GM12875 (cell line): ENCODE data around the gene N4BP3.

Experiments
- H3K4me3 ChIP-seq: one replicate; pipeline ENCODE4 v1.5.1; 2011; ENCODE audit warnings: low read depth, low read length, control low read depth
- TF ChIP-seq, protein P1 (sequence below): IDR thresholded peaks from 2 replicates; pipeline ENCODE4 v1.5.1; 2011; ENCODE audit warnings: low read depth, mild to moderate bottlenecking, control low read depth, inconsistent platforms, low read length, moderate library complexity, borderline replicate concordance; ENCODE audit not compliant: insufficient read depth

The N4BP3 gene

DNA sequence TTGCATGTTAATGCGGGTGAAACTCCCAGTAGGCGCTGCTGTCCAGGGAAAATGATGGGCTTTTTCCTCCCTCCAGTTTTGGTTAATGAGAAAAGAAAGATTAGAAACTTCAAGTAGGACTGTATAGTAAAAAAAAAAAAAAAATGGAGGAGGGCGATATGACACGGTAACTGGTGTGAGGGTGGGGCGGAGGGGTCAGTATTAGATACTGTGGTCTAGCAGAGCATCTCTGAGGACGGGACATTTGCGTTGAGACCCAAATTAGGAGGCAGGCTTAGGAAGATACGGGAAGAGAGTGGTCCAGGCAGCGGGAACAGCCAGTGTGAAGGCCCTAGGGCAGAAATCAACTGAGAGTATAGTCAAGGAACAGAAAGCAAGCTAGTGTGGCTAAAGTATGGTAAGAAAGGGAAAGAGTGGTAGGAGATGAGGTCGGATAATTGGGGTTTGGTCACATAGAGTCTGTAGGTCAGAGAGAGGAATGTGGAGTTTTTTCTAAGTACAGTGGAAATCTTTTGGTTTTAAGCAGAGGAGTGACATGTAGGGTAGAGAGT is 18.2 kb downstream of the N4BP3 start:
- peak overlapping the region; percentile 72 for H3K4me3 ChIP-seq
- TF ChIP-seq, protein P1, sequence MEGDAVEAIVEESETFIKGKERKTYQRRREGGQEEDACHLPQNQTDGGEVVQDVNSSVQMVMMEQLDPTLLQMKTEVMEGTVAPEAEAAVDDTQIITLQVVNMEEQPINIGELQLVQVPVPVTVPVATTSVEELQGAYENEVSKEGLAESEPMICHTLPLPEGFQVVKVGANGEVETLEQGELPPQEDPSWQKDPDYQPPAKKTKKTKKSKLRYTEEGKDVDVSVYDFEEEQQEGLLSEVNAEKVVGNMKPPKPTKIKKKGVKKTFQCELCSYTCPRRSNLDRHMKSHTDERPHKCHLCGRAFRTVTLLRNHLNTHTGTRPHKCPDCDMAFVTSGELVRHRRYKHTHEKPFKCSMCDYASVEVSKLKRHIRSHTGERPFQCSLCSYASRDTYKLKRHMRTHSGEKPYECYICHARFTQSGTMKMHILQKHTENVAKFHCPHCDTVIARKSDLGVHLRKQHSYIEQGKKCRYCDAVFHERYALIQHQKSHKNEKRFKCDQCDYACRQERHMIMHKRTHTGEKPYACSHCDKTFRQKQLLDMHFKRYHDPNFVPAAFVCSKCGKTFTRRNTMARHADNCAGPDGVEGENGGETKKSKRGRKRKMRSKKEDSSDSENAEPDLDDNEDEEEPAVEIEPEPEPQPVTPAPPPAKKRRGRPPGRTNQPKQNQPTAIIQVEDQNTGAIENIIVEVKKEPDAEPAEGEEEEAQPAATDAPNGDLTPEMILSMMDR, result no peak

DNA sequence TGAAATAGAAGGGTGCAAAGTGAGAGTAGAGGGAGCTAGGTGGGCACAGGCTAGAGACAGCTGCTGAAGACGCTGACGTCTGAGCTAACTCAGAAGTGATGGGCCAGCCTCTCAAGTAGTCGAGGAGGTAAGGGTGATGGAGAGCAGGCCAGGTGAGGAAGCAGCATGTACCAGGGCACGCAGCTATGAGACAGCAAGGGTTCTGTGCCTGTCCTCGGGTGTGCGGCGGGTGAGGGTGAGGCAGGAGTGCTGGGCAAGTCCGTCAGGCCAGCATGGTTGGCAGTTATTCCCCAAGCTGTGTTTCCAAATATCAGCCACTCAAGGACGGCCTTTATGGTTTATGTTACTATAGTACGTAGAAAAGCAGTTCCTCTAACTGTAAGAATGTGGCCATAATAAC is 23.7 kb downstream of the N4BP3 start:
- H3K4me3 ChIP-seq, result no peak overlapping the region
- TF ChIP-seq, protein P1, result no peak

DNA sequence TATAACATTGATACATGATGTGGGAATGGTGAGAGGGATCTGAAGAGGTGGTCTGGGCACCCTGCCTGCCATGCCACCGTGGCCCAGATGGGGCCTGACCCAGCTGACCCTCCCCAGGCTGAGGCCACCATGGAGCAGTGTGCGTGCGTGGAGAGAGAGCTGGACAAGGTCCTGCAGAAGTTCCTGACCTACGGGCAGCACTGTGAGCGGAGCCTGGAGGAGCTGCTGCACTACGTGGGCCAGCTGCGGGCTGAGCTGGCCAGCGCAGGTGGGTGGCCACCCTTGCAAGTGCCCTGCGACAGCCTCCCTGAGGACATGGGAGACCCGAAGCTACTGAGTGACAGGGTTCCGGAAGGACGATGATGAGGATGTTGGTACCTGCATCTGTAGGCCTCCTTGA is 24.7 kb downstream of the N4BP3 start:
- no peak overlapping the region for H3K4me3 ChIP-seq

DNA sequence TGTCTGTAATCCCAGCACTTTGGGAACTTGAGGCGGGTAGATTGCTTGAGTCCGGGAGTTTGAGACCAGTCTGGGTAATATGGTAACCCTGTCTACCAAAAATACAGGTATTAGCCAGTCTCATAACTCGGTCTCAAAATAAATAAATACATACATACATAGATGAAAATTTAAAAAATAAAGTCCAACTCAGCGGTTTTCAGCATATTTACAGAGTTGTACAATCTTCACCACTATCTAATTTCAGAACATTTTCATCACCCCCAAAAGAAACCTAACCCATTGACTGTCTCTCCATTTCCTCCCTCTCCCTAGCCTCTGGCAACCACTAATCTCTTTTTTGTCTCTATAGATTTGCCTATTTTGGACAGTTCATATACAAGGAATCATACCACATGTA is 28.2 kb downstream of the N4BP3 start:
- TF ChIP-seq, protein P1, result no peak

More for the DNA sequence above, 24.7 kb downstream of the N4BP3 start:
- TF ChIP-seq, protein P1, result no peak

DNA sequence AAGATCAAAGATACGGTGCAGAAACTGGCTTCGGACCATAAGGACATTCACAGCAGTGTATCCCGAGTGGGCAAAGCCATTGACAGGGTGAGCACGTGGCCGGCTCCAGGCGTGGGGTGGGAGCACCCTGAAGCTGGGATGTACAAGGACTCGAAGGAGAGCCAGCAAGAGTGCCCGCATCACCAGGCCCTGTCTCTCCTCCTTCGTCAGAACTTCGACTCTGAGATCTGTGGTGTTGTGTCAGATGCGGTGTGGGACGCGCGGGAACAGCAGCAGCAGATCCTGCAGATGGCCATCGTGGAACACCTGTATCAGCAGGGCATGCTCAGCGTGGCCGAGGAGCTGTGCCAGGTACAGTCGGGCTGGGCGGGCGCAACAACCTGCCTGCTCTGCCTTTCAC is 29.3 kb downstream of the N4BP3 start:
- TF ChIP-seq, protein P1, result no peak

More for the DNA sequence above, 28.2 kb downstream of the N4BP3 start:
- no peak overlapping the region for H3K4me3 ChIP-seq

DNA sequence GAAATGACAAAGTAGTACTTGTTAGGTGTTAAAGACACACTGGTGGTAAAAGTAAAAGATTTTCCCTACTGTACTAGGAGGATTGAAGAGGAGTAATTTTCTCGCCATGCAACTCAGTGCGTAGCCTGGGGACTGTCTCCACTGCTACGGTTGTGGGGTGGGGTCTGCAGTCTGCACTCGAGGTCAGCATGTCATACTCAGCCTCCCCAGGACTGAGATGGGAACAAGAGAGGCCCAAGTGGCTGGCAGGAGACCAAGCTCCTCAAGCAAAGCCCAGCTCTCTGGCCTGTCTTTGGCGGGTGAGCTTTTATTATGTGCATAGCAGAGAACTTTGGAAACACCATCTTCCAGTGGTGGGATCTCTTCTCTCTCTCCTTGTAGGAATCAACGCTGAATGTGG is 29.9 kb downstream of the N4BP3 start:
- no peak overlapping the region for H3K4me3 ChIP-seq
- TF ChIP-seq, protein P1, result no peak

More for the DNA sequence above, 29.3 kb downstream of the N4BP3 start:
- H3K4me3 ChIP-seq, result no peak overlapping the region

DNA sequence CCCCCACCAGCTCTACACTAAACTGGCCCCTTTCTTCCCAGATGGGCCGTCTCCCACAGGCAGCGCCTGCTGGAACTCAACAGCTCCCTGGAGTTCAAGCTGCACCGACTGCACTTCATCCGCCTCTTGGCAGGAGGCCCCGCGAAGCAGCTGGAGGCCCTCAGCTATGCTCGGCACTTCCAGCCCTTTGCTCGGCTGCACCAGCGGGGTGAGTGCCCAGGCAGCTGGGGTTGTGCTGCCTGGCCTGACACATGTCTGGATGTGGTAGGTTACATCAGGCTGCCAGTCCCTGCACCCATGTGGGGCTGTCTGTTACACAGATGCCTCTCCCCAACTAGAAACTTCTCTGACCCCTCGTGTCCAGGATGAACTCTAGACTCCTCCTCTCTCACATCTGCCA is 30.6 kb downstream of the N4BP3 start:
- TF ChIP-seq, protein P1, result no peak
- H3K4me3 ChIP-seq, result no peak overlapping the region
